Prostate gland (tissue), 2 donors: ENCODE data around the gene NOVA1. TPM values are rescaled to one million over a fixed set of nuclear protein-coding genes. Genes with fewer than 3 reads are reported as not detected.

Source experiments
- DNase-seq: peaks from one replicate; pipeline ENCODE4 v3.0.0-alpha.2; 2019; ENCODE audit warnings: low spot score
- H3K27ac ChIP-seq, 2 donors: fragments of 200-600 bp; sonication (generic); 2 replicates each; pipeline ENCODE4 v1.5.1; 2017 to 2019
- H3K27me3 ChIP-seq: fragments of 200-600 bp; sonication (generic); replicated peaks from 2 replicates; pipeline ENCODE4 v1.5.1; 2019; ENCODE audit not compliant: insufficient read depth
- H3K36me3 ChIP-seq, 2 donors: fragments of 200-600 bp; sonication (generic); 1 replicate in 1 of 2; 2 replicates in 1 of 2; pipeline versions ENCODE4 v1.5.1 to v1.8.1; 2017 to 2019
- H3K4me1 ChIP-seq: fragments of 200-600 bp; sonication (generic); replicated peaks from 2 replicates; pipeline ENCODE4 v1.5.1; 2019
- H3K4me3 ChIP-seq, 2 donors: fragments of 200-600 bp; sonication (generic); 2 replicates each; pipeline ENCODE4 v1.5.1; 2017 to 2019
- H3K9me3 ChIP-seq: fragments of 200-600 bp; sonication (generic); 2 replicates; pipeline ENCODE4 v1.5.1; 2017
- CTCF ChIP-seq, 4 experiments: fragments of 200-600 bp in 2 of 4; fragments of 450-650 bp in 2 of 4; sonication (generic) in 2 of 4; IDR thresholded peaks; 1 replicate in 3 of 4; 2 replicates in 1 of 4; pipeline ENCODE4 v1.5.1; 2016 to 2019; ENCODE audit warnings: antibody characterized with exemption in 4 of 4, mild to moderate bottlenecking in 2 of 4, moderate library complexity in 2 of 4
- POLR2A ChIP-seq: fragments of 450-650 bp; IDR thresholded peaks from one replicate; pipeline ENCODE4 v1.6.1; 2016; ENCODE audit warnings: antibody characterized with exemption, mild to moderate bottlenecking
- POLR2AphosphoS5 ChIP-seq: sonication (generic); formaldehyde crosslinking; IDR thresholded peaks from one replicate; pipeline ENCODE4 v1.6.1; 2017; ENCODE audit warnings: antibody characterized with exemption
- WGBS: methylation state at CpG from one replicate; pipeline ENCODE4 v1.1.5; 2018; 5-methylcytosine and 5-hydroxymethylcytosine counted together
- intact Hi-C: fragments of 100-400 bp; cut with DNase I; formaldehyde crosslinking; loops from one replicate; pipeline ENCODE4 v1.14.2; 2022
- total RNA-seq, 2 donors: library from RNA; depleted of rRNA; stranded (reverse); fragments of >200 nt; gene quantifications; one replicate each; pipeline ENCODE4 v1.1.0, GENCODE V29; 2016

NOVA1 gene
- total RNA-seq, 2 donors from 2014 or later: 1.8 to 8.1 TPM

- intact Hi-C loops: no loop called here
- no peaks in the 10 kb centered on the region for H3K36me3 ChIP-seq
- H3K4me1 ChIP-seq: no peaks in the 10 kb centered on the region
- no peak overlapping the region for H3K4me3 ChIP-seq
- H3K27ac ChIP-seq: no peak overlapping the region
- 85% methylated on average over 2 of the region's 2 CpGs for WGBS
- TF ChIP-seq POLR2AphosphoS5 (no peak), POLR2A (no peak), CTCF (IDR thresholded peaks at IDR 0.05) (no peak)
- DNase-seq: no peak
- H3K9me3 ChIP-seq: no peaks in the 10 kb centered on the region
- no peaks in the 10 kb centered on the region for H3K27me3 ChIP-seq
Measured at GRCh38 chr14:26621807-26622560, 24.2 kb upstream of the NOVA1 start.

GRCh38 chr14:26621364-26621763 lies 23.5 kb upstream of the NOVA1 start:
- Histone ChIP-seq H3K9me3 (no peaks in the 10 kb centered on the region), H3K4me1 (no peaks in the 10 kb centered on the region), H3K27ac (no peak overlapping the region), H3K4me3 (no peak overlapping the region), H3K36me3 (no peaks in the 10 kb centered on the region), H3K27me3 (no peaks in the 10 kb centered on the region)
- no peak for DNase-seq
- TF ChIP-seq CTCF (IDR thresholded peaks at IDR 0.05) (no peak), POLR2AphosphoS5 (no peak), POLR2A (no peak)
- 91% methylated on average over 1 of the region's 1 CpG for WGBS
- intact Hi-C loops: no loop called here

GRCh38 chr14:26611259-26611658 lies 13.4 kb upstream of the NOVA1 start:
- Histone ChIP-seq H3K4me1 (no peaks in the 10 kb centered on the region), H3K36me3 (no peaks in the 10 kb centered on the region), H3K4me3 (no peak overlapping the region), H3K27me3 (no peaks in the 10 kb centered on the region), H3K27ac (no peak overlapping the region), H3K9me3 (no peaks in the 10 kb centered on the region)
- intact Hi-C loops: no loop called here
- no peak for DNase-seq
- no peak for TF ChIP-seq CTCF (IDR thresholded peaks at IDR 0.05)
- TF ChIP-seq POLR2A: no peak
- TF ChIP-seq POLR2AphosphoS5: no peak

GRCh38 chr14:26606729-26607312 lies 9.0 kb upstream of the NOVA1 start:
- no peak for TF ChIP-seq CTCF (IDR thresholded peaks at IDR 0.05)
- no peak for TF ChIP-seq POLR2A
- no peak for TF ChIP-seq POLR2AphosphoS5
- DNase-seq: no peak
- Histone ChIP-seq H3K4me1 (no peaks in the 10 kb centered on the region), H3K9me3 (no peaks in the 10 kb centered on the region), H3K27ac (no peak overlapping the region), H3K4me3 (no peak overlapping the region), H3K36me3 (no peaks in the 10 kb centered on the region), H3K27me3 (no peaks in the 10 kb centered on the region)
- WGBS: 81% methylated on average over 3 of the region's 3 CpGs
- intact Hi-C loops: no loop called here

- Histone ChIP-seq H3K36me3 (no peaks in the 10 kb centered on the region), H3K4me3 (no peak overlapping the region), H3K27me3 (no peaks in the 10 kb centered on the region), H3K4me1 (no peaks in the 10 kb centered on the region), H3K27ac (no peak overlapping the region), H3K9me3 (no peaks in the 10 kb centered on the region)
- intact Hi-C loops: no loop called here
- TF ChIP-seq POLR2A (no peak), POLR2AphosphoS5 (no peak), CTCF (IDR thresholded peaks at IDR 0.05) (no peak)
- 64% methylated on average over 2 of the region's 2 CpGs for WGBS
- DNase-seq: no peak
Measured at GRCh38 chr14:26605602-26606001, 7.8 kb upstream of the NOVA1 start.
